WTC11 (cell line): Measurements from ENCODE around the gene SLC35F4. TPM values are rescaled to one million over a fixed set of nuclear protein-coding genes. Genes with fewer than 3 reads are reported as not detected.

Experiments
- ATAC-seq: fragments of 200-7000 bp; cut with Tn5 transposase; 2 replicates; pipeline ENCODE4 v1.10.0; 2021; ENCODE audit warnings: mild to moderate bottlenecking, moderate library complexity
- CTCF ChIA-PET: fragments of 300-600 bp; sonication (Branson Sonifier 250); formaldehyde crosslinking; loops from one replicate; lab custom pipeline; 2021; ENCODE audit warnings: antibody characterized with exemption; lab: Charles Lee
- POLR2A ChIA-PET: fragments of 350-600 bp; sonication (Branson Sonifier 250); formaldehyde crosslinking; loops from one replicate; lab custom pipeline; 2021; ENCODE audit warnings: antibody characterized with exemption; lab: Charles Lee
- DNase-seq: peaks from one replicate; pipeline ENCODE4 v3.0.0; 2021; ENCODE audit warnings: low spot score
- H3K27ac Mint-ChIP-seq: 2 replicates; pipeline ENCODE4 v1.8.0; 2021; ENCODE audit warnings: mixed read lengths
- H3K27me3 Mint-ChIP-seq: 2 replicates; pipeline ENCODE4 v1.8.0; 2021; ENCODE audit warnings: low read depth, mild to moderate bottlenecking, moderate library complexity, mixed read lengths
- H3K36me3 Mint-ChIP-seq: 2 replicates; pipeline ENCODE4 v1.8.0; 2021; ENCODE audit warnings: mixed read lengths
- H3K4me1 Mint-ChIP-seq: 2 replicates; pipeline ENCODE4 v1.8.0; 2022; ENCODE audit warnings: mixed read lengths
- H3K4me3 Mint-ChIP-seq: 2 replicates; pipeline ENCODE4 v1.8.0; 2021; ENCODE audit warnings: mild to moderate bottlenecking, moderate library complexity, mixed read lengths
- H3K9me3 Mint-ChIP-seq: 2 replicates; pipeline ENCODE4 v1.8.0; 2021; ENCODE audit warnings: mixed read lengths
- CREB1 ChIP-seq: sonication (generic); formaldehyde crosslinking; IDR thresholded peaks from 2 replicates; pipeline ENCODE4 v1.8.0; 2023; ENCODE audit warnings: mild to moderate bottlenecking, missing genetic modification reagents
- CTCF ChIP-seq: fragments of 200-600 bp; IDR thresholded peaks from 2 replicates; pipeline ENCODE4 v1.8.0; 2022; ENCODE audit warnings: antibody characterized with exemption
- E2F4 ChIP-seq: sonication (generic); formaldehyde crosslinking; IDR thresholded peaks from 2 replicates; pipeline ENCODE4 v1.8.1; 2022; ENCODE audit warnings: low read depth, mild to moderate bottlenecking, moderate library complexity, missing genetic modification reagents, borderline replicate concordance
- ELF4 ChIP-seq: sonication (generic); formaldehyde crosslinking; IDR thresholded peaks from 2 replicates; pipeline ENCODE4 v1.8.1; 2022; ENCODE audit warnings: low read depth, mild to moderate bottlenecking, moderate library complexity, missing genetic modification reagents
- ETV6 ChIP-seq: sonication (generic); formaldehyde crosslinking; IDR thresholded peaks from 2 replicates; pipeline ENCODE4 v1.8.1; 2022; ENCODE audit warnings: mild to moderate bottlenecking, missing genetic modification reagents
- FOXJ3 ChIP-seq: sonication (generic); formaldehyde crosslinking; IDR thresholded peaks from 2 replicates; pipeline ENCODE4 v1.9.0; 2021; ENCODE audit warnings: missing genetic modification reagents, mild to moderate bottlenecking, borderline replicate concordance
- GABPB1 ChIP-seq: sonication (generic); formaldehyde crosslinking; IDR thresholded peaks from 2 replicates; pipeline ENCODE4 v1.8.1; 2023; ENCODE audit warnings: mild to moderate bottlenecking, missing genetic modification reagents
- GRHL2 ChIP-seq: fragments of 250-450 bp; sonication (Bioruptor Pico); IDR thresholded peaks from 2 replicates; pipeline ENCODE4 v1.8.0; 2022; ENCODE audit warnings: mild to moderate bottlenecking, moderate library complexity; ENCODE audit not compliant: insufficient replicate concordance, severe bottlenecking
- IRF1 ChIP-seq: sonication (generic); formaldehyde crosslinking; IDR thresholded peaks from 2 replicates; pipeline ENCODE4 v1.8.0; 2023; ENCODE audit warnings: missing genetic modification reagents
- IRF2 ChIP-seq: sonication (generic); formaldehyde crosslinking; IDR thresholded peaks from 2 replicates; pipeline ENCODE4 v1.8.0; 2022; ENCODE audit warnings: low read depth, missing genetic modification reagents, borderline replicate concordance
- MLX ChIP-seq: sonication (generic); formaldehyde crosslinking; IDR thresholded peaks from 2 replicates; pipeline ENCODE4 v1.8.1; 2023; ENCODE audit warnings: mild to moderate bottlenecking, missing genetic modification reagents, moderate library complexity
- MXD4 ChIP-seq: fragments of 250-450 bp; sonication (Bioruptor Pico); IDR thresholded peaks from 2 replicates; pipeline ENCODE4 v1.8.0; 2021; ENCODE audit warnings: mild to moderate bottlenecking, moderate library complexity, borderline replicate concordance
- NFE2L1 ChIP-seq: sonication (generic); formaldehyde crosslinking; IDR thresholded peaks from 2 replicates; pipeline ENCODE4 v1.8.1; 2023; ENCODE audit warnings: missing genetic modification reagents
- NR1H2 ChIP-seq: sonication (generic); formaldehyde crosslinking; IDR thresholded peaks from 2 replicates; pipeline ENCODE4 v1.9.0; 2021; ENCODE audit warnings: mild to moderate bottlenecking, moderate library complexity, missing genetic modification reagents
- PREB ChIP-seq: sonication (generic); formaldehyde crosslinking; IDR thresholded peaks from 2 replicates; pipeline ENCODE4 v1.8.1; 2022; ENCODE audit warnings: mild to moderate bottlenecking, missing genetic modification reagents, moderate library complexity, borderline replicate concordance
- SOX15 ChIP-seq: fragments of 250-450 bp; sonication (Bioruptor Pico); IDR thresholded peaks from 2 replicates; pipeline ENCODE4 v1.9.0; 2021; ENCODE audit warnings: mild to moderate bottlenecking
- TCF7 ChIP-seq: sonication (generic); formaldehyde crosslinking; IDR thresholded peaks from 2 replicates; pipeline ENCODE4 v1.8.0; 2022; ENCODE audit warnings: mild to moderate bottlenecking, low read depth, missing genetic modification reagents, moderate library complexity
- TEAD1 ChIP-seq: sonication (generic); formaldehyde crosslinking; IDR thresholded peaks from 2 replicates; pipeline ENCODE4 v1.8.0; 2022; ENCODE audit warnings: mild to moderate bottlenecking, missing genetic modification reagents
- USF2 ChIP-seq: sonication (generic); formaldehyde crosslinking; IDR thresholded peaks from 2 replicates; pipeline ENCODE4 v1.8.1; 2023; ENCODE audit warnings: mild to moderate bottlenecking, missing genetic modification reagents, moderate library complexity
- ZMAT4 ChIP-seq: fragments of 250-450 bp; sonication (Bioruptor Pico); IDR thresholded peaks from 2 replicates; pipeline ENCODE4 v1.9.0; 2021; ENCODE audit warnings: mild to moderate bottlenecking
- ZNF281 ChIP-seq: sonication (generic); formaldehyde crosslinking; IDR thresholded peaks from 2 replicates; pipeline ENCODE4 v1.8.0; 2023; ENCODE audit warnings: mild to moderate bottlenecking, missing genetic modification reagents
- ZNF396 ChIP-seq: fragments of 250-450 bp; sonication (Bioruptor Pico); IDR thresholded peaks from 2 replicates; pipeline ENCODE4 v1.8.0; 2021; ENCODE audit warnings: mild to moderate bottlenecking, moderate library complexity, borderline replicate concordance
- total RNA-seq: library from RNA; stranded (reverse); gene quantifications from 3 replicates; pipeline ENCODE4 v1.2.3, GENCODE V29; 2021

The SLC35F4 gene
- total RNA-seq, 1 experiment from 2014 or later = not detected

GRCh38 chr14:57659052-57659451 lies 206.8 kb downstream of the SLC35F4 start:
- TF ChIP-seq IRF2 (CRISPR knock-in tag) (no peak), FOXJ3 (CRISPR knock-in tag) (no peak)
- no peak for ATAC-seq

GRCh38 chr14:57657487-57657886 lies 208.4 kb downstream of the SLC35F4 start:
- DNase-seq (no peak), ATAC-seq (no peak)
- Mint-ChIP-seq H3K36me3 (peaks cover 3% of the 10 kb centered on the region), H3K27me3 (no peaks in the 10 kb centered on the region), H3K4me3 (no peak overlapping the region), H3K9me3 (peaks cover 12% of the 10 kb centered on the region), H3K4me1 (no peaks in the 10 kb centered on the region), H3K27ac (no peak overlapping the region)
- ChIA-PET CTCF (interaction anchor here (1.1 kb wide), 1 partner anchor 35 kb away, joined by 3 read pairs; no protein-coding TSS in a partner anchor), POLR2A (no interaction called here)
- no peak for TF ChIP-seq ZNF396 (CRISPR knock-in tag)
- no peak for TF ChIP-seq GRHL2
- TF ChIP-seq GABPB1 (CRISPR knock-in tag) = no peak
- no peak for TF ChIP-seq SOX15
- no peak for TF ChIP-seq NFE2L1 (CRISPR knock-in tag)
- TF ChIP-seq E2F4 (CRISPR knock-in tag) = no peak
- no peak for TF ChIP-seq IRF1 (CRISPR knock-in tag)

More at GRCh38 chr14:57659052-57659451, 206.8 kb downstream of the SLC35F4 start:
- Mint-ChIP-seq H3K36me3 (peaks cover 10% of the 10 kb centered on the region), H3K4me1 (no peaks in the 10 kb centered on the region), H3K4me3 (no peak overlapping the region), H3K27me3 (no peaks in the 10 kb centered on the region), H3K27ac (no peak overlapping the region), H3K9me3 (peaks cover 21% of the 10 kb centered on the region)
- POLR2A ChIA-PET = no interaction called here
- CTCF ChIA-PET = no interaction called here
- no peak for DNase-seq

GRCh38 chr14:57656853-57657252 lies 209.0 kb downstream of the SLC35F4 start:
- Mint-ChIP-seq H3K9me3 (peaks cover 7% of the 10 kb centered on the region; the same call in 1 of the 2 replicates), H3K27me3 (no peaks in the 10 kb centered on the region), H3K27ac (no peak overlapping the region), H3K4me3 (no peak overlapping the region), H3K36me3 (no peaks in the 10 kb centered on the region), H3K4me1 (no peaks in the 10 kb centered on the region)
- CTCF ChIA-PET = no interaction called here
- no peak for ATAC-seq
- POLR2A ChIA-PET = no interaction called here
- DNase-seq = no peak
- TF ChIP-seq MLX (CRISPR knock-in tag) (no peak), ZMAT4 (CRISPR knock-in tag) (no peak), CREB1 (CRISPR knock-in tag) (no peak), TCF7 (CRISPR knock-in tag) (no peak), IRF2 (CRISPR knock-in tag) (no peak), CTCF (no peak), PREB (CRISPR knock-in tag) (no peak), ZNF396 (CRISPR knock-in tag) (no peak), ETV6 (no peak), ZNF281 (CRISPR knock-in tag) (no peak), USF2 (CRISPR knock-in tag) (no peak), MXD4 (CRISPR knock-in tag) (no peak), NR1H2 (CRISPR knock-in tag) (no peak), ELF4 (CRISPR knock-in tag) (no peak), NFE2L1 (CRISPR knock-in tag) (no peak), SOX15 (no peak), TEAD1 (no peak)
